Smooth muscle cell (in vitro differentiated cells): ENCODE results near the gene BEND3. TPM values are rescaled to one million over a fixed set of nuclear protein-coding genes. Genes with fewer than 3 reads are reported as not detected.
"Not testable (repeated sequence)": the region's sequence is repeated elsewhere in the genome, so short reads cannot be mapped to it uniquely, and the experiment has no call there.

Experiments used
- DNase-seq: peaks from one replicate; lab custom pipeline; 2025; ENCODE audit not compliant: unreplicated experiment; lab: John Stamatoyannopoulos, UW
- H2AFZ ChIP-seq: fragments of 200-600 bp; sonication (generic); 2 replicates; pipeline ENCODE4 v1.6.0; 2016; ENCODE audit warnings: antibody characterized with exemption, low read depth, mild to moderate bottlenecking
- H3F3A ChIP-seq: fragments of 200-600 bp; sonication (generic); 2 replicates; pipeline ENCODE4 v1.6.0; 2017; ENCODE audit warnings: antibody characterized with exemption, low read depth
- H3K27ac ChIP-seq: fragments of 200-600 bp; sonication (generic); 2 replicates; pipeline ENCODE4 v1.5.1; 2016; ENCODE audit warnings: low read depth, mild to moderate bottlenecking
- H3K27me3 ChIP-seq: fragments of 200-600 bp; sonication (generic); 2 replicates; pipeline ENCODE4 v1.6.1; 2016; ENCODE audit warnings: low read depth, mild to moderate bottlenecking
- H3K36me3 ChIP-seq: fragments of 200-600 bp; sonication (generic); 2 replicates; pipeline ENCODE4 v1.5.1; 2016; ENCODE audit warnings: low read depth
- H3K4me1 ChIP-seq: fragments of 200-600 bp; sonication (generic); 2 replicates; pipeline ENCODE4 v1.5.1; 2016; ENCODE audit warnings: low read depth
- H3K4me2 ChIP-seq: fragments of 200-600 bp; sonication (generic); 2 replicates; pipeline ENCODE4 v1.6.0; 2016; ENCODE audit warnings: mild to moderate bottlenecking
- H3K4me3 ChIP-seq: fragments of 200-600 bp; sonication (generic); 2 replicates; pipeline ENCODE4 v1.5.1; 2016; ENCODE audit warnings: mild to moderate bottlenecking
- H3K79me2 ChIP-seq: fragments of 200-600 bp; sonication (generic); 2 replicates; pipeline ENCODE4 v1.6.0; 2016; ENCODE audit warnings: low read depth, mild to moderate bottlenecking
- H3K9ac ChIP-seq: fragments of 200-600 bp; sonication (generic); 2 replicates; pipeline ENCODE4 v1.6.0; 2016; ENCODE audit warnings: low read depth
- H3K9me3 ChIP-seq: fragments of 200-600 bp; sonication (generic); replicated peaks from 2 replicates; pipeline ENCODE4 v1.5.1; 2016; ENCODE audit warnings: low read depth
- H4K20me1 ChIP-seq: fragments of 200-600 bp; sonication (generic); 2 replicates; pipeline ENCODE4 v1.6.0; 2016; ENCODE audit warnings: low read depth
- CTCF ChIP-seq: fragments of 200-600 bp; sonication (generic); IDR thresholded peaks from 2 replicates; pipeline ENCODE4 v1.5.1; 2017; ENCODE audit warnings: borderline replicate concordance, mild to moderate bottlenecking, antibody characterized with exemption; ENCODE audit not compliant: insufficient read depth, poor library complexity, severe bottlenecking
- WGBS: methylation state at CpG from one replicate; pipeline ENCODE4 v1.1.7; 2016; ENCODE audit warnings: low lambda C conversion rate; 5-methylcytosine and 5-hydroxymethylcytosine counted together
- polyA plus RNA-seq: library from polyadenylated mRNA; unstranded; fragments of >200 nt; fragmentation: Nextera tagmentation; extraction: Ambion mirVana; gene quantifications from 2 replicates; pipeline ENCODE4 v1.2.1, GENCODE V29; 2016
- total RNA-seq: library from RNA; depleted of rRNA; stranded (reverse); fragments of >200 nt; gene quantifications from 2 replicates; pipeline ENCODE4 v1.2.3, GENCODE V29; 2014

Gene BEND3
- total and polyA plus RNA-seq, 2 experiments from 2014 or later: 2.3 to 3.5 TPM

DNA sequence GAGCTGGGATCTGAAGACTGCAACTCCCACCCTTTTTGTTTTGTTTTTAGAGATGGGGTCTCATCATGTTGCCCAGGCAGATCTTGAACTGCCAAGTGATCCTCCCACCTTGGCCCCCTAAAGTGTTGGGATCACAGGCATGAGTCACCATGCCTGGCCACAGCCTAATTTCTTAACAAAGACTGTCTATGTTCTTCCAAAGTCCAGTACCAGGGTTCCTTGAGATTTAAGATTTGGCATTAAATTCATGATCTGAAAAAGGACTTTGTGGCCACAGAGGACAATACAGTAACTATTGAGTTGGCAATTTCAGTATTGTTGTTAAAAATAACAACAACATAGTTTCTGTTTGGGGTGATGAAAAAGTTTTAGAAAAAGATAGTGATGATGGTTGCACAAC, 28.7 kb upstream of the BEND3 start:
- Histone ChIP-seq H3K36me3 (no peaks in the 10 kb centered on the region), H3K27ac (no peak overlapping the region), H3K9ac (no peak overlapping the region), H4K20me1 (no peaks in the 10 kb centered on the region), H3K79me2 (no peaks in the 10 kb centered on the region), H3K4me1 (no peaks in the 10 kb centered on the region), H3F3A (no peaks in the 10 kb centered on the region), H2AFZ (no peak overlapping the region), H3K4me3 (no peak overlapping the region), H3K27me3 (no peaks in the 10 kb centered on the region), H3K9me3 (no peaks in the 10 kb centered on the region), H3K4me2 (no peak overlapping the region)
- no peak for DNase-seq
- no peak for TF ChIP-seq CTCF

GRCh38 chr6:107140581-107140980, 25.3 kb upstream of the BEND3 start:
- Histone ChIP-seq H2AFZ (no peak overlapping the region), H3K27me3 (no peaks in the 10 kb centered on the region), H3K36me3 (no peaks in the 10 kb centered on the region), H3K4me1 (no peaks in the 10 kb centered on the region), H3K4me2 (no peak overlapping the region), H3K9ac (no peak overlapping the region), H3K4me3 (no peak overlapping the region), H4K20me1 (no peaks in the 10 kb centered on the region), H3K27ac (no peak overlapping the region), H3F3A (no peaks in the 10 kb centered on the region), H3K79me2 (no peaks in the 10 kb centered on the region), H3K9me3 (no peaks in the 10 kb centered on the region)
- TF ChIP-seq CTCF: no peak
- no peak for DNase-seq
- WGBS: 91% methylated on average over 3 of the region's 3 CpGs

GRCh38 chr6:107136324-107136723, 21.0 kb upstream of the BEND3 start:
- H3K9ac ChIP-seq, H3K4me2 ChIP-seq, H3K4me3 ChIP-seq, H3K4me1 ChIP-seq, H3F3A ChIP-seq, H3K27me3 ChIP-seq, H4K20me1 ChIP-seq, H3K9me3 ChIP-seq, H3K79me2 ChIP-seq, H3K36me3 ChIP-seq, H3K27ac ChIP-seq, H2AFZ ChIP-seq, DNase-seq: not testable (repeated sequence)
- WGBS: 84% methylated on average over 3 of the region's 3 CpGs

GRCh38 chr6:107135048-107135680, 19.8 kb upstream of the BEND3 start:
- not testable (repeated sequence) for H4K20me1 ChIP-seq, H3K27me3 ChIP-seq, H2AFZ ChIP-seq, DNase-seq, H3F3A ChIP-seq, H3K36me3 ChIP-seq, H3K4me3 ChIP-seq, H3K79me2 ChIP-seq, H3K9me3 ChIP-seq, H3K4me1 ChIP-seq, H3K27ac ChIP-seq, H3K9ac ChIP-seq, H3K4me2 ChIP-seq
- WGBS: 98% methylated on average over 14 of the region's 14 CpGs
